Measurements from ENCODE around the gene CDC42BPA.

DNA sequence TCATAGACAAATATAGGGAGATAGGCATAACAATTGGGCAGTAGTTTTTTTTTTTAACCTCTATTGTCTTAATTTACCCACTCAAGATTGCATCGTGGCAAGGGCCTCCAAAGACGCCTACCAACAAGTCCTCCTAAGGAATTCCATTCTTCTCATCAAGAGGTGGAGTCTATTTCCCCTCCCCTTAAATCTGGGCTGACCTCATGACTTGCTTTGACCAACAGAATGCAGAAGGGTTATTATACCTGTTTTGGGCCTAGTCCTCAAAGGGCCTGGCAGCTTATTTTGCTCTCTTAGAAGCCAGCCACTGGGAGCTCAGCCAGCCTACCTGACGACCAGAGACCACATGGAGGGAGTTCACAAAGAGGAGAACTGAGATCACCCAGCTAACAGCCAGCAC lies 285.9 kb downstream of the CDC42BPA start:
- TF ChIP-seq, protein P1, sequence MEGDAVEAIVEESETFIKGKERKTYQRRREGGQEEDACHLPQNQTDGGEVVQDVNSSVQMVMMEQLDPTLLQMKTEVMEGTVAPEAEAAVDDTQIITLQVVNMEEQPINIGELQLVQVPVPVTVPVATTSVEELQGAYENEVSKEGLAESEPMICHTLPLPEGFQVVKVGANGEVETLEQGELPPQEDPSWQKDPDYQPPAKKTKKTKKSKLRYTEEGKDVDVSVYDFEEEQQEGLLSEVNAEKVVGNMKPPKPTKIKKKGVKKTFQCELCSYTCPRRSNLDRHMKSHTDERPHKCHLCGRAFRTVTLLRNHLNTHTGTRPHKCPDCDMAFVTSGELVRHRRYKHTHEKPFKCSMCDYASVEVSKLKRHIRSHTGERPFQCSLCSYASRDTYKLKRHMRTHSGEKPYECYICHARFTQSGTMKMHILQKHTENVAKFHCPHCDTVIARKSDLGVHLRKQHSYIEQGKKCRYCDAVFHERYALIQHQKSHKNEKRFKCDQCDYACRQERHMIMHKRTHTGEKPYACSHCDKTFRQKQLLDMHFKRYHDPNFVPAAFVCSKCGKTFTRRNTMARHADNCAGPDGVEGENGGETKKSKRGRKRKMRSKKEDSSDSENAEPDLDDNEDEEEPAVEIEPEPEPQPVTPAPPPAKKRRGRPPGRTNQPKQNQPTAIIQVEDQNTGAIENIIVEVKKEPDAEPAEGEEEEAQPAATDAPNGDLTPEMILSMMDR (CRISPR knock-in tag; IDR thresholded peaks at IDR 0.05): no peak
- TF ChIP-seq, protein P2, sequence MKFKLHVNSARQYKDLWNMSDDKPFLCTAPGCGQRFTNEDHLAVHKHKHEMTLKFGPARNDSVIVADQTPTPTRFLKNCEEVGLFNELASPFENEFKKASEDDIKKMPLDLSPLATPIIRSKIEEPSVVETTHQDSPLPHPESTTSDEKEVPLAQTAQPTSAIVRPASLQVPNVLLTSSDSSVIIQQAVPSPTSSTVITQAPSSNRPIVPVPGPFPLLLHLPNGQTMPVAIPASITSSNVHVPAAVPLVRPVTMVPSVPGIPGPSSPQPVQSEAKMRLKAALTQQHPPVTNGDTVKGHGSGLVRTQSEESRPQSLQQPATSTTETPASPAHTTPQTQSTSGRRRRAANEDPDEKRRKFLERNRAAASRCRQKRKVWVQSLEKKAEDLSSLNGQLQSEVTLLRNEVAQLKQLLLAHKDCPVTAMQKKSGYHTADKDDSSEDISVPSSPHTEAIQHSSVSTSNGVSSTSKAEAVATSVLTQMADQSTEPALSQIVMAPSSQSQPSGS (CRISPR knock-in tag; IDR thresholded peaks at IDR 0.05): no peak
- TF ChIP-seq, protein P3, sequence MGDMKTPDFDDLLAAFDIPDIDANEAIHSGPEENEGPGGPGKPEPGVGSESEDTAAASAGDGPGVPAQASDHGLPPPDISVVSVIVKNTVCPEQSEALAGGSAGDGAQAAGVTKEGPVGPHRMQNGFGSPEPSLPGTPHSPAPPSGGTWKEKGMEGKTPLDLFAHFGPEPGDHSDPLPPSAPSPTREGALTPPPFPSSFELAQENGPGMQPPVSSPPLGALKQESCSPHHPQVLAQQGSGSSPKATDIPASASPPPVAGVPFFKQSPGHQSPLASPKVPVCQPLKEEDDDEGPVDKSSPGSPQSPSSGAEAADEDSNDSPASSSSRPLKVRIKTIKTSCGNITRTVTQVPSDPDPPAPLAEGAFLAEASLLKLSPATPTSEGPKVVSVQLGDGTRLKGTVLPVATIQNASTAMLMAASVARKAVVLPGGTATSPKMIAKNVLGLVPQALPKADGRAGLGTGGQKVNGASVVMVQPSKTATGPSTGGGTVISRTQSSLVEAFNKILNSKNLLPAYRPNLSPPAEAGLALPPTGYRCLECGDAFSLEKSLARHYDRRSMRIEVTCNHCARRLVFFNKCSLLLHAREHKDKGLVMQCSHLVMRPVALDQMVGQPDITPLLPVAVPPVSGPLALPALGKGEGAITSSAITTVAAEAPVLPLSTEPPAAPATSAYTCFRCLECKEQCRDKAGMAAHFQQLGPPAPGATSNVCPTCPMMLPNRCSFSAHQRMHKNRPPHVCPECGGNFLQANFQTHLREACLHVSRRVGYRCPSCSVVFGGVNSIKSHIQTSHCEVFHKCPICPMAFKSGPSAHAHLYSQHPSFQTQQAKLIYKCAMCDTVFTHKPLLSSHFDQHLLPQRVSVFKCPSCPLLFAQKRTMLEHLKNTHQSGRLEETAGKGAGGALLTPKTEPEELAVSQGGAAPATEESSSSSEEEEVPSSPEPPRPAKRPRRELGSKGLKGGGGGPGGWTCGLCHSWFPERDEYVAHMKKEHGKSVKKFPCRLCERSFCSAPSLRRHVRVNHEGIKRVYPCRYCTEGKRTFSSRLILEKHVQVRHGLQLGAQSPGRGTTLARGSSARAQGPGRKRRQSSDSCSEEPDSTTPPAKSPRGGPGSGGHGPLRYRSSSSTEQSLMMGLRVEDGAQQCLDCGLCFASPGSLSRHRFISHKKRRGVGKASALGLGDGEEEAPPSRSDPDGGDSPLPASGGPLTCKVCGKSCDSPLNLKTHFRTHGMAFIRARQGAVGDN (CRISPR knock-in tag; IDR thresholded peaks at IDR 0.05): no peak
- TF ChIP-seq, protein P4, sequence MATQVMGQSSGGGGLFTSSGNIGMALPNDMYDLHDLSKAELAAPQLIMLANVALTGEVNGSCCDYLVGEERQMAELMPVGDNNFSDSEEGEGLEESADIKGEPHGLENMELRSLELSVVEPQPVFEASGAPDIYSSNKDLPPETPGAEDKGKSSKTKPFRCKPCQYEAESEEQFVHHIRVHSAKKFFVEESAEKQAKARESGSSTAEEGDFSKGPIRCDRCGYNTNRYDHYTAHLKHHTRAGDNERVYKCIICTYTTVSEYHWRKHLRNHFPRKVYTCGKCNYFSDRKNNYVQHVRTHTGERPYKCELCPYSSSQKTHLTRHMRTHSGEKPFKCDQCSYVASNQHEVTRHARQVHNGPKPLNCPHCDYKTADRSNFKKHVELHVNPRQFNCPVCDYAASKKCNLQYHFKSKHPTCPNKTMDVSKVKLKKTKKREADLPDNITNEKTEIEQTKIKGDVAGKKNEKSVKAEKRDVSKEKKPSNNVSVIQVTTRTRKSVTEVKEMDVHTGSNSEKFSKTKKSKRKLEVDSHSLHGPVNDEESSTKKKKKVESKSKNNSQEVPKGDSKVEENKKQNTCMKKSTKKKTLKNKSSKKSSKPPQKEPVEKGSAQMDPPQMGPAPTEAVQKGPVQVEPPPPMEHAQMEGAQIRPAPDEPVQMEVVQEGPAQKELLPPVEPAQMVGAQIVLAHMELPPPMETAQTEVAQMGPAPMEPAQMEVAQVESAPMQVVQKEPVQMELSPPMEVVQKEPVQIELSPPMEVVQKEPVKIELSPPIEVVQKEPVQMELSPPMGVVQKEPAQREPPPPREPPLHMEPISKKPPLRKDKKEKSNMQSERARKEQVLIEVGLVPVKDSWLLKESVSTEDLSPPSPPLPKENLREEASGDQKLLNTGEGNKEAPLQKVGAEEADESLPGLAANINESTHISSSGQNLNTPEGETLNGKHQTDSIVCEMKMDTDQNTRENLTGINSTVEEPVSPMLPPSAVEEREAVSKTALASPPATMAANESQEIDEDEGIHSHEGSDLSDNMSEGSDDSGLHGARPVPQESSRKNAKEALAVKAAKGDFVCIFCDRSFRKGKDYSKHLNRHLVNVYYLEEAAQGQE (IDR thresholded peaks at IDR 0.05; ENCODE audit: borderline replicate concordance in 1 of 2, low read depth in 1 of 2, low read length in 2 of 2): no peak
- TF ChIP-seq CEBPG (CRISPR knock-in tag; IDR thresholded peaks at IDR 0.05) (no peak), GABPA (IDR thresholded peaks at IDR 0.05; ENCODE audit: low read depth, low read length) (no peak), GABPA (CRISPR knock-in tag; IDR thresholded peaks at IDR 0.05; ENCODE audit: low read depth) (no peak)
